HG02623 (cell line): ENCODE results near the gene NDUFA3.

ENCODE experiments used
- ATAC-seq: cut with Tn5 transposase; IDR thresholded peaks from one replicate; pipeline ENCODE4 v1.9.1; 2021; ENCODE audit warnings: moderate library complexity; ENCODE audit not compliant: unreplicated experiment

NDUFA3 gene

DNA sequence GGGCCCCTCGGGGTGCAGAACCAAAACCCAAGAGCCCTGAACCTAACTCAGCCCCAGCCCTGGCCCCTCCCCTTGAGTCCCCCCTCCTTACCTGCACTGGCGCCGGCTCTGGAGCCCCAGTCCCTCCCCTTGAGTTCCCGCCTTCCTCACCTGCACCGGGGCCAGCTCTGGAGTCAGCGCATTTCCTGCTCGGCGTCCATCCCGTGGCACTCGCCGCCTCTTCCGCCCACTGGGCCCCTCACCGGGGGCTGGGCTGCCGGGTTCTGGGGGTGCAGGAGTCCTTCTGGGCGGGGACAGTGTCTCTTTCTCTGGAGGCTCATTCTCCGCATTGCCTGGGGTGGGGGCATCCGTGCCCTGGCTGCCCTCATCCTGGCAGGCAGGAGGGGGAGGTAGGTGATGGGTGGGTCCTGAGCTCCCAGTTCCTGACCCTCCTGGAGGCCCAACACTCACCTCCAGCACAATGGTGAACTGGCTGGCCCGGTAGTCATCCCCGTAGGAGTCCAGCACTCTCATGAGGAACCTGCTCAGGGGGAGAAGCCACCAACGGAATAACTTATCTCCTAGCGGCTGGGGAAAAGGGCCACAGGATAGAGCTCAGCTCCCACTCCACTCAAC is 5.3 kb downstream of the NDUFA3 start:
- ATAC-seq: no peak

DNA sequence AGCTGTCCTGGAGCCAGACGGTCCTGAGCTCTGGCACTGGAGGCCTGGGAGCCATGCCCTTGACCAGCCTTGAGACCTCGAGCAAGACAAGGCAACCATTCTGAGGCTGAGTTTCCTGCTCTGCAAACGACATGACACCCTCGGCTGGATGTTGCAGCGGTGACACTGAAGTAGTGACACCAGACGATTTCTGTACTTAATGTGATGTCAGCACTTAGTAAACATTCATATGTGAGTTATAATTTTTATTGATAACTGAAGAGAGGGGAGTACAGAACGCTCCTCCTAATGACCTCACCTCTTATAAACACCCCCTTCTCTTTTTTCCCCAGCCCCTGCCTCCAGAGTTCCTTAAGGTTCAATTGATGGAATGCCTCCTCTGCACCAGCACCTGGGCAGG is 5.8 kb downstream of the NDUFA3 start:
- ATAC-seq: no peak

GRCh38 chr19:54109651-54110050 is 7.0 kb downstream of the NDUFA3 start:
- no peak for ATAC-seq

DNA sequence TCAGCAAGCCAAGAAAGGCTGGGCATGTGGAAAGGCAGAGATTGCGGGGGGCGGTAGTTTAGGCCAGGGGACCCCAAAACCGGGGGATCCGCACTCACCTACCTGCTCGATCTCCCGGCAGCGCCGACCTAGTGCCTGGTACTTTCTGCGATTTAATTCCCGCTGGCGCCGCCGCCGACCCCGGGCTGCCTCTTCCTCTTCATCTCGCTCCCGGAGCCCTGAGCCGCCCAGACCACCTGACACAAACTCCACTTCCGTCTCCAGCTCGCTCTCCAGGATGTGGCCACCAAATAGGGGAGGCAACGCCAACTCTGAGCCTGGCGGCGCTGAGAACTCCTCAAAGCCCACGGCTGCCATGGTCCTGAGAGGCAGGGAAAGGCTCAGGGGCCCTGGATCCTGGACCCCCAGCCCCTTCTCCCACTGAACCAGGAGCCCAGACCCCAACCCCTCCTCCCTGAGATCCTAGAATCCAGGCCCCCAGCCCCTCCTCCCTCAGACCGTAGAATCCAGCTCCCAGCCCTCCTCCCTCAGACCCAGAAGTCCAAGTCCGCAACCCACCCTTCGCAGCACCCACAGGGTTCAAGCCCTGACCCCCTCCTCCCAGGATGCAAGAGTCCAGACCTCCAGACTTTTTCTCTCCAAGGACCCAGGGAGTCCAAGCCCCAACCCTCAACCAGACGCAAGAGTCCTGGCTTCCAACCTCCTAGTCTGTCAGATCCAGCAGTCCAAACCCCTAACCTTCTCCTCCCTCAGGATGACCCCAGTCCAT is 11.9 kb downstream of the NDUFA3 start:
- no peak for ATAC-seq

- peak; percentile 84 for ATAC-seq
These were observed 12.7 kb downstream of the NDUFA3 start, which contains the start of the genes PRPF31 and TFPT for GRCh38 chr19:54115109-54116063. Gene PRPF31 (plus strand): TSS chr19:54115754. CDS start chr19:54118279, 2,525 bp downstream. Gene TFPT (minus strand): TSS chr19:54115657. CDS start chr19:54115269, 388 bp downstream.

DNA sequence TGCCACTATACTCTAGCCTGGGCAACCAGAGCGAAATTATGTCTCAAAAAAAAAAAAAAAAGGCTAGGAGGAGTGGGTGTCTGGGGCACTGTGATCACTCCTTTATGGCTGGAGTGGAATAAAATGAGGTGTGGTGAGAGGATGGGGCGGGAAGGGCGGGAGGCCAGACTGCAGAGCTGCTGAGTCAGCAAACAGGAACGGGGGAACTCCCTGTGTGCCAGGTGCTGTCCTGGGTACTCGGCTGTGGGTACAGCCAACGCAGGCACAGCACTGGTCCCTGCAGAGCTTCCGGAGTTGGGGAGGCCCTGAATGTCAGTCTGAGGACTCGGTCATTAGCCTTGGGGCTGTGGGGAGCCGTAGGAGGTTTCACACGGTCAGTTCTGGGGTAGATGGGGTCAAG is 18.6 kb downstream of the NDUFA3 start:
- no peak for ATAC-seq

DNA sequence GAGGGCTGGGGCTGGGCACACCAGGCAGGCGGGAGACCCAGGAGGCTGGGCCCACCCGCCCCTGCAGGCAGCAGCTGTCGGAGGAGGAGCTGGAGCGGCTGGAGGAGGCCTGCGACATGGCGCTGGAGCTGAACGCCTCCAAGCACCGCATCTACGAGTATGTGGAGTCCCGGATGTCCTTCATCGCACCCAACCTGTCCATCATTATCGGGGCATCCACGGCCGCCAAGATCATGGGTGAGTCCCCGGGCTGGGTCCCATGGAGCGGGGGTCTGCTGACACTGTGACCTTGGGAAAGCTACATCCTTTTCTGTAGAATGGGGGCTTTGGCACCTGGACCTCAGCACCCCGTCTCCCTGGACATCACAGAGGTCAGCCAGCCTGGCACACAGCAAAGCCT is 21.0 kb downstream of the NDUFA3 start:
- ATAC-seq: no peak

- no peak for ATAC-seq
These were observed 21.7 kb downstream of the NDUFA3 start for GRCh38 chr19:54124393-54124792.

GRCh38 chr19:54125713-54126112 is 23.1 kb downstream of the NDUFA3 start:
- no peak for ATAC-seq

DNA sequence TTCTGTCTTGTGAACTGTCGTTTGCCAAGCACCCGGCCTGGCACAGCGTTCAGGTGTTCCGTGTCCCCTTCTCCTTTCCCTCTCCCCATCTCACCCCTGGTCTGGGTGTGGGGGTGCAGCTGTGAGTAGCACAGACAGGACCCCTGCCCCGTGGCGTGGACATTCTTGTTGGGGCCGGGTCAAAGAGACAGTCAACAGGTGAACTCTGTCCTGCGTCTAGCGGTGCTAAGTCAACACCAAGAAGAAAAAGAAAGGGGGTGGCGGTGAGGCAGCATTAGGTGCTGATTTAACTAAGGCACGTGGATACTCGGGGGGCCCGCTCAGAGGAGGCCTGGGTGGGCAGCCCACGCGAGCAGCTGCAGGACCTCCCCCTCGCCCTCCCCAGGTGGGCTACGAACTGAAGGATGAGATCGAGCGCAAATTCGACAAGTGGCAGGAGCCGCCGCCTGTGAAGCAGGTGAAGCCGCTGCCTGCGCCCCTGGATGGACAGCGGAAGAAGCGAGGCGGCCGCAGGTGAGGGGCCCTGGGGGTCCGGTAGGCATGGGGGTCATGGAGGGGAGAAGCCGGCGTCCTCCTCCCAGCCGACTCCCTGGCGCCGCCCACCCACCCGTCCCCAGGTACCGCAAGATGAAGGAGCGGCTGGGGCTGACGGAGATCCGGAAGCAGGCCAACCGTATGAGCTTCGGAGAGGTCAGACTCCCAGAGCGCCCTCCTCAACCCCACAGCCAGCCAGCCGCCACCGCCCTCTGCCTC is 25.2 kb downstream of the NDUFA3 start:
- no peak for ATAC-seq

- ATAC-seq: no peak
These were observed 25.7 kb downstream of the NDUFA3 start for GRCh38 chr19:54128441-54128725.

DNA sequence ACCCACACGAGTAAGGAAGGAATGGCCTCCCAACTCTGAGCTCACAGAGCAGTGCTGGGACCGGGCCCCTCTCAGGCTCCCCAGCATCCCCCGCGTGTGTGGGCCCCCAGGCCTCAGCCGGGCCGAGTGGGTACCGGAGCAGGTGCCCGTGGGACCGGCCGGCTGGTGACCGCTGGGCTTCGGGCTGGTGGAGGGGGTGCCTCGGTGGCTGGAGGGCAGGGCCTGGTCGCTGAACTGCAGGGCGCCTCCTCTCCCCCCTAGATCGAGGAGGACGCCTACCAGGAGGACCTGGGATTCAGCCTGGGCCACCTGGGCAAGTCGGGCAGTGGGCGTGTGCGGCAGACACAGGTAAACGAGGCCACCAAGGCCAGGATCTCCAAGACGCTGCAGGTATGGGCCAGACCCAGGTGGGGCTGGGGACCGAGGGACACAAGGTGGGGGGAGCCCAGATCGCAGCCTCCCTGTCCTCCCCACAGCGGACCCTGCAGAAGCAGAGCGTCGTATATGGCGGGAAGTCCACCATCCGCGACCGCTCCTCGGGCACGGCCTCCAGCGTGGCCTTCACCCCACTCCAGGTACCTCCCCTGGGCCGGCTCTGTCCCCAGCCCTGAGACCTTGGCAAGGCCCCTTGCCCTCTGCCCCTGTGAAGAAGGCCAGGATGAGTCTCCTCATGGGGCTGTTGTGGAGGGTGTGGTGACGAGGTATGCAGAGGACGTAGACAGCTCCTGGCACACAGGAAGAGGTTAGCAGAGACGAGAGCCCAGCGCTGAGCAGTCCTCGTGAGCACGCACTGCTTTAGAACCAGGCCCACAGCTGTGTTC is 26.4 kb downstream of the NDUFA3 start:
- no peak for ATAC-seq

DNA sequence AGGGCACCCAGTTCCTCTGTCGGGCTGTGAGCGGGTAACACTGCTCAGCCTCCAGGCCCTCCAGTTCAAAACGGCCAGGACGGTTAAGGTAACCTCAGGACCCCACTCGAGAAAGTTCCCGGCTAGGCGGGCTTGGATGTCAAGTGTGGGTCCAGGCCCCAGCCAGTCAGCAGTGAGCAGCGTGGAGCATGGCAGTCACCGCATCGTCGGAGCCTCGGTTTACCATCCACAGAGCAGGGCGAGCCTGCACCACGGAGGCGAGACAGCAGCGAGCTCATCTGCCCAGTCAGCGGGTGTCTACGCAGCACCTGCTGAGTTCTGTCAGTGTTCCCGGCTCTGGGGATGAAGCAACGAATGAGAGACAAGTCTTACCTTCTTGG is 27.0 kb downstream of the NDUFA3 start:
- ATAC-seq: no peak

DNA sequence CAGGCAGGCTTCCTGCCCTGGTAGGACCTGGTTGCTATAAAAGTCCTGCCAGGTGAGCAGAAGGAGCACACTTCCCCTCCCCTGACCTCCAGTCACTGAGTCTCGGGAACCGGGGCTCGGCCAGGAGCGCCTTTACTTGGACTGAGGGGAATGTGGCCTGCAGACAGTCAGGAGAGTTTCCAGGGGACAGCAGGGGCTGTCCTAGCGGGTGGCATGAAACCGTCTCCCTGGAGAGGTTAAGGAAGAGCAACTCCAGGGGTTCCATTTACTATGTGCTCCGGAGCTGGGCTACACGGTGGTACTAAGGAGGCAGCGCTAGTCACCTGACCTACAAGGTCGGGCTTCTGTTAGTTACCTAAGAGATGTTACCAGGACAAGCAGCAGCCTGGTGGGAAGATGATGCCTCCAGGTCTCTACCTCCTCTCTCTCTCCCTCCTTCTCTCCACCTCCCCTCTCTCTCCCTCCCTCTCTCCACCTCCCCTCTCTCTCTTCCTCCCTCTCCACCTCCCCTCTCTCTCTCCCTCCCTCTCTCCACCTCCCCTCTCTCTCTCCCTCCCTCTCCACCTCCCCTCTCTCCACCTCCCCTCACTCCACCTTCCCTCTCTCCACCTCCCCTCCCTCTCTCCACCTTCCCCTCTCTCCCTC is 30.8 kb downstream of the NDUFA3 start:
- ATAC-seq: no peak

GRCh38 chr19:54133957-54134590 is 31.4 kb downstream of the NDUFA3 start:
- no peak for ATAC-seq

DNA sequence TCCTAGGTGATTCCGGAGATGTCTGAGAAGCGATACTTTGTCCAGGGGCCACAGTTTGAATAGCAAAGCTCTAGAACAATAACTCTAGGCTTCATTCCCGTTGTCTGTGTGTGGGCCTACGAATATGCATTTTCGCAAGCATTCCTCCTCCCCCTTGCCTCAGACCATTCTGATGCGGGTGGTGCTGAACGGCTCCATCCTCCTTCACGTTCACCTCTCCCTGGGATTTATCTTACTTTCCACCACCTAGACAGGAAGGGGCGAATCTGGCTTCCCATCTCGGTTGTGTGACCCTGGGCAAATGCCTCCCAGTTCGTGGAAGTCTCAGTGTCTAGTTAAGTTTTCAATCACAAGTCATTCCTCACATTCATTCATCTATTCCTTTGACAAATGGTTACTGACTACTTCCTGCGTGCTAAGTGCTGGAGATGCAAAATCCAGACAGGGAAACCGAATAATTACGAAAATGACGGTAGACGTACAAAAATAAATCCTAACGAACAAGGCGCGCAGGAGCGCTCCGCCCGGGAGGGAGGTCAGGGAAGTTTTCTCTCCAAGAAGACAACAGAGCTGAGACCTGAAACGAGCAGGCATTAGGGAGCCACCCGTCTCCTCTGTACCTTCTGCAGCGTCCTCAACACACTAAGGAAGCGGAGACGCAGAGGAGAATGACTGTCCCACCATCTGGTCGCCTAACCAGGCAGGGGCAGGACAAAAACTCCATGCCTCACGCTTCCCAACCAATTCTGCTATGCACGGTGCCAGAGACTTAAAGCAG is 33.6 kb downstream of the NDUFA3 start:
- ATAC-seq: no peak

DNA sequence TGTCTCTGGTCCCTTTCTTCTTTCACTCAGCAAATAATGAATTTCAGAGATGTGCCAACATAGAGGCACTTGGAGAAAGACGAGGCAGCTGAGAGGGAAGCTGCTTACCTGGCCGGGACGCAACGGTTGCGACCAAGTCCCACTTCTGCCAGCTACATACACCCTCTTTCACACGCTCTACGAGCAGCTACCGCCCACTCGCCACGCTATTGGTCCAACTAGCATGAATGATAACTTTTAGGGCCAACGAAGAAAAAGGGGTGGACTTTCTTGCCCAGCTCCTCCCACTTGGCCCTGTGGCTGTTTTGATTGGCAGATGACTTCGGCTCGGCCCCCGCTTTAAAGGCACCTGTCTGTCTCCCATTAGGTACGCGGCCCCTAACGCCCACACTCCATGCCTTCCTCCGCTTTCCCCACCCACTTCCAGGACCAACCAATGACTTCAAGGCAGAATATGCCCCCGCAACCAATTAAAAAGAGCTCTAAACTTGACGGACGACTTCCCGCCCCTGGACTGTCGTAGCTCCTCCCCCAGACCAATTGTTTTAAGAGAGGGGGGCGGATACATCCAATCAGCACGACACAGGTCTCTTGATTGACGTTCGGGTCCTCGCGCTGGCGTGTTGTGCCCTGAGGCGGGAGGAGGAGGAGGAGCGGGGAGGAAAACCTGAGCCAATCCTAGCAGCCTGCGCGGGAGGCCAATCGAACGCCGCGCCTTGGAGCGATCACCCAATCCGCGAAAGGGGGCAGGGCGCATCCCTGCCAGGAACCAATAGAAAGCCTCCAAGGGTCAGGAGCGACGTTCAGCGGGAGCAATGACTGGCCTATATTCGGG is 34.4 kb downstream of the NDUFA3 start:
- ATAC-seq: peak; percentile 74
